GM12878 (cell line): ENCODE measurements around the gene ANP32A. TPM values are rescaled to one million over a fixed set of nuclear protein-coding genes. Genes with fewer than 3 reads are reported as not detected.

ENCODE experiments used
- ATAC-seq: fragments of 200-7000 bp; cut with Tn5 transposase; 3 replicates; pipeline ENCODE4 v1.9.1; 2020; ENCODE audit warnings: mild to moderate bottlenecking, moderate library complexity
- BruUV-seq: library from RNA; stranded (reverse); fragments of 400-500 nt; replicated peaks from 2 replicates; lab custom pipeline; 2021; lab: Mats Ljungman, UMichigan
- CTCF ChIA-PET: fragments of 300-600 bp; sonication (Branson Sonifier 250); formaldehyde crosslinking; extraction: SDS; loops from one replicate; lab custom pipeline; 2021; ENCODE audit warnings: inconsistent platforms; lab: Yijun Ruan, JAX
- POLR2A ChIA-PET: fragments of 350-600 bp; formaldehyde crosslinking; extraction: SDS; loops from one replicate; lab custom pipeline; 2021; ENCODE audit warnings: inconsistent platforms; lab: Charles Lee
- RAD21 ChIA-PET: fragments of 300-600 bp; sonication (Branson Sonifier 250); formaldehyde crosslinking; loops from one replicate; lab custom pipeline; 2023; ENCODE audit warnings: antibody characterized with exemption; ENCODE audit not compliant: unreplicated experiment; lab: Charles Lee
- SMC1A ChIA-PET: fragments of 300-600 bp; sonication (Branson Sonifier 250); formaldehyde crosslinking; loops from one replicate; lab custom pipeline; 2023; ENCODE audit not compliant: unreplicated experiment, uncharacterized antibody; lab: Charles Lee
- DNase-seq: peaks from one replicate; pipeline ENCODE4 v3.0.0-alpha.2; 2011; ENCODE audit warnings: low read depth, low spot score
- FAIRE-seq: peaks from 3 replicates; lab custom pipeline; 2011; peaks lifted over from hg19 to GRCh38; lab: Jason Lieb, UNC
- H2AFZ ChIP-seq: 2 replicates; pipeline ENCODE4 v1.6.0; 2011; ENCODE audit warnings: low read depth, low read length, control low read depth; ENCODE audit not compliant: control insufficient read depth
- H3K27ac ChIP-seq: 2 replicates; pipeline ENCODE4 v1.5.1; 2011; ENCODE audit warnings: control low read depth; ENCODE audit not compliant: control insufficient read depth, insufficient read depth
- H3K27me3 ChIP-seq, 2 experiments: replicated peaks in 1 of 2; 2 replicates each; pipeline versions ENCODE4 v1.6.0 to v1.6.1; 2011; ENCODE audit warnings: low read length in 1 of 2; ENCODE audit not compliant: control insufficient read depth in 2 of 2, insufficient read depth in 2 of 2
- H3K36me3 ChIP-seq, 2 experiments: 2 replicates each; pipeline ENCODE4 v1.5.1; 2011; ENCODE audit warnings: low read length in 1 of 2; ENCODE audit not compliant: control insufficient read depth in 2 of 2, insufficient read depth in 2 of 2
- H3K4me1 ChIP-seq: 2 replicates; pipeline ENCODE4 v1.6.1; 2011; ENCODE audit warnings: mild to moderate bottlenecking, low read length, moderate library complexity, mixed read lengths; ENCODE audit not compliant: control insufficient read depth, insufficient read depth
- H3K4me2 ChIP-seq: 2 replicates; pipeline ENCODE4 v1.6.0; 2011; ENCODE audit warnings: control low read depth; ENCODE audit not compliant: control insufficient read depth, insufficient read depth
- H3K4me3 ChIP-seq: fragments of 200-600 bp; sonication (generic); 2 replicates; pipeline ENCODE4 v1.5.1; 2016
- H3K79me2 ChIP-seq: 2 replicates; pipeline ENCODE4 v1.6.0; 2011; ENCODE audit warnings: low read length; ENCODE audit not compliant: control insufficient read depth, insufficient read depth
- H3K9ac ChIP-seq: 2 replicates; pipeline ENCODE4 v1.8.0; 2011; ENCODE audit warnings: low read length, control low read depth, mixed read lengths; ENCODE audit not compliant: control insufficient read depth, insufficient read depth
- H3K9me3 ChIP-seq: replicated peaks from 3 replicates; pipeline ENCODE4 v1.5.1; 2011; ENCODE audit warnings: mild to moderate bottlenecking, low read length; ENCODE audit not compliant: control insufficient read depth, insufficient read depth
- H4K20me1 ChIP-seq: 2 replicates; pipeline ENCODE4 v1.6.0; 2011; ENCODE audit not compliant: control insufficient read depth, insufficient read depth
- BHLHE40 ChIP-seq, 2 experiments: fragments of 450-650 bp in 1 of 2; IDR thresholded peaks; 2 replicates each; pipeline ENCODE4 v1.6.1; 2011 to 2017; ENCODE audit warnings: low read depth in 2 of 2, borderline replicate concordance in 1 of 2, improper control_type of control experiment in 1 of 2, low read length in 1 of 2, mild to moderate bottlenecking in 1 of 2
- CBX3 ChIP-seq: fragments of 200-600 bp; sonication (generic); IDR thresholded peaks from 2 replicates; pipeline ENCODE4 v1.6.1; 2016; ENCODE audit warnings: low read depth, borderline replicate concordance
- CBX5 ChIP-seq: sonication (generic); IDR thresholded peaks from 2 replicates; pipeline ENCODE4 v1.6.1; 2016; ENCODE audit warnings: low read depth, moderate library complexity, mild to moderate bottlenecking, inconsistent platforms
- CHD1 ChIP-seq: IDR thresholded peaks from 2 replicates; pipeline ENCODE4 v1.6.1; 2012; ENCODE audit warnings: low read depth, low read length, improper control_type of control experiment
- EGR1 ChIP-seq, 2 experiments: IDR thresholded peaks; 1 replicate in 1 of 2; 2 replicates in 1 of 2; pipeline ENCODE4 v1.6.1; 2011 to 2012; ENCODE audit warnings: low read depth in 2 of 2, low read length in 2 of 2, borderline replicate concordance in 1 of 2, mild to moderate bottlenecking in 1 of 2, moderate library complexity in 1 of 2
- GATAD2B ChIP-seq: fragments of 450-650 bp; conservative IDR thresholded peaks from 2 replicates; pipeline ENCODE4 v1.6.1; 2017; ENCODE audit warnings: low read depth, mild to moderate bottlenecking, moderate library complexity
- HDGF ChIP-seq: fragments of 450-650 bp; IDR thresholded peaks from 2 replicates; pipeline ENCODE4 v1.6.1; 2016; ENCODE audit warnings: antibody characterized with exemption
- MAX ChIP-seq: IDR thresholded peaks from 2 replicates; pipeline ENCODE4 v1.6.1; 2012; ENCODE audit warnings: low read depth, low read length, improper control_type of control experiment
- MEF2A ChIP-seq: IDR thresholded peaks from 2 replicates; pipeline ENCODE4 v1.6.1; 2011; ENCODE audit warnings: low read depth, mild to moderate bottlenecking, low read length, moderate library complexity; ENCODE audit not compliant: insufficient read depth
- MXI1 ChIP-seq: fragments of 150-350 bp; IDR thresholded peaks from 2 replicates; pipeline ENCODE4 v1.6.1; 2011; ENCODE audit warnings: low read depth, mild to moderate bottlenecking, inconsistent platforms, low read length, improper control_type of control experiment
- NR2C1 ChIP-seq: fragments of 450-650 bp; IDR thresholded peaks from 2 replicates; pipeline ENCODE4 v1.6.1; 2017; ENCODE audit warnings: antibody characterized with exemption, mild to moderate bottlenecking, moderate library complexity
- PAX5 ChIP-seq: IDR thresholded peaks from 2 replicates; pipeline ENCODE4 v1.6.1; 2011; ENCODE audit warnings: low read depth, low read length, borderline replicate concordance
- POLR2A ChIP-seq: IDR thresholded peaks from 2 replicates; pipeline ENCODE4 v1.6.1; 2011; ENCODE audit warnings: low read depth, mild to moderate bottlenecking, low read length
- POLR2AphosphoS5 ChIP-seq: IDR thresholded peaks from 2 replicates; pipeline ENCODE4 v1.6.1; 2011; ENCODE audit warnings: mild to moderate bottlenecking, low read length, inconsistent platforms
- REST ChIP-seq: IDR thresholded peaks from 2 replicates; pipeline ENCODE4 v1.6.1; 2012; ENCODE audit warnings: mild to moderate bottlenecking, low read depth, low read length
- SMAD5 ChIP-seq: IDR thresholded peaks from 2 replicates; pipeline ENCODE4 v1.6.1; 2016; ENCODE audit warnings: antibody characterized with exemption, low read depth
- SMARCA5 ChIP-seq: fragments of 450-650 bp; IDR thresholded peaks from 2 replicates; pipeline ENCODE4 v1.6.1; 2017; ENCODE audit warnings: mild to moderate bottlenecking
- TAF1 ChIP-seq: IDR thresholded peaks from 2 replicates; pipeline ENCODE4 v1.6.1; 2011; ENCODE audit warnings: mild to moderate bottlenecking, low read depth, low read length, borderline replicate concordance
- YY1 ChIP-seq: IDR thresholded peaks from 2 replicates; pipeline ENCODE4 v1.6.1; 2011; ENCODE audit warnings: low read depth, mild to moderate bottlenecking, low read length
- ZNF217 ChIP-seq: fragments of 450-650 bp; IDR thresholded peaks from 2 replicates; pipeline ENCODE4 v1.6.1; 2017; ENCODE audit warnings: antibody characterized with exemption, mild to moderate bottlenecking
- WGBS: methylation state at CpG from one replicate; pipeline ENCODE4 v1.1.6; 2016; ENCODE audit warnings: low lambda C conversion rate; ENCODE audit not compliant: insufficient replicate concordance, insufficient coverage; ENCODE audit errors: missing lambda C conversion rate; 5-methylcytosine and 5-hydroxymethylcytosine counted together
- in situ Hi-C: fragments of 300-500 bp; cut with MboI; formaldehyde crosslinking; loops from 9 replicates; pipeline ENCODE4 v1.14.3; 2018; ENCODE audit warnings: mixed read lengths
- intact Hi-C: fragments of 100-400 bp; cut with micrococcal nuclease; formaldehyde crosslinking; loops from one replicate; pipeline ENCODE4 v1.14.2; 2022; ENCODE audit not compliant: unreplicated experiment
- polyA plus RNA-seq, 11 experiments: library from polyadenylated mRNA; depleted of rRNA in 4 of 11; unstranded in 6 of 11; stranded (reverse) in 5 of 11; fragments of >200 nt; fragmentation: Nextera tagmentation in 4 of 11; fragmentation: Illumina TruSeq in 1 of 11; extraction: Ambion mirVana in 4 of 11; extraction: Trizol in 1 of 11; gene quantifications; 1 replicate in 1 of 11; 2 replicates in 10 of 11; pipeline versions ENCODE4 v1.2.1 to v1.2.3, GENCODE V29; 2011 to 2016; ENCODE audit warnings: inconsistent platforms in 2 of 11, missing spikeins in 2 of 11, low read depth in 1 of 11
- total RNA-seq, 4 experiments: library from RNA; depleted of rRNA in 3 of 4; stranded (reverse); fragments of >200 nt in 3 of 4; fragmentation: Illumina TruSeq in 1 of 4; extraction: Trizol in 1 of 4; gene quantifications; 2 replicates each; pipeline versions ENCODE4 v1.2.1 to v1.2.3, GENCODE V29; 2013 to 2021

The ANP32A gene
- total and polyA plus RNA-seq, 10 of the 15 experiments (the other 5 are each of a cell fraction or from before 2014, with no cell fraction given): 29.6 to 666 (median 234) TPM

GRCh38 chr15:68818066-68818768, 2.5 kb downstream of the ANP32A start:
- ChIA-PET POLR2A (interaction anchor here (6.8 kb wide), 1 partner anchor 24 kb away, joined by 77 read pairs; no protein-coding TSS in a partner anchor), RAD21 (interaction anchor here (1.5 to 5.8 kb wide), 2 partner anchors 11 to 23 kb away, joined by 7 to 56 read pairs; no protein-coding TSS in a partner anchor)
- no peak for FAIRE-seq
- TF ChIP-seq MAX: peak; percentile 44; the same call in 1 of the 2 replicates
- TF ChIP-seq BHLHE40 (IDR thresholded peaks at IDR 0.05; ENCODE audit: borderline replicate concordance in 1 of 2, low read depth in 2 of 2, low read length in 1 of 2): 0 out of 4 replicates have a peak, but pooled peaks of 1 of the 2 experiments have one; percentile 3
- TF ChIP-seq MXI1: peak; percentile 49; the same call in 1 of the 2 replicates
- 0 out of 2 replicates have a peak, but pooled peaks have one; percentile 1 for TF ChIP-seq MEF2A
- TF ChIP-seq ZNF217: 0 out of 2 replicates have a peak, but pooled peaks have one; percentile 31
- TF ChIP-seq NR2C1: 0 out of 2 replicates have a peak, but pooled peaks have one; percentile 19
- TF ChIP-seq SMARCA5: peak; percentile 66
- peak; percentile 54 for TF ChIP-seq CHD1
- peak; percentile 35; the same call in 1 of the 2 replicates for TF ChIP-seq GATAD2B
- peak; percentile 50; the same call in 1 of the 2 replicates for TF ChIP-seq POLR2AphosphoS5
- peak in 1 of 2 experiments; percentile 87; a peak in 2 of 3 replicates for TF ChIP-seq EGR1 (IDR thresholded peaks at IDR 0.05; ENCODE audit: borderline replicate concordance in 1 of 2, low read depth in 2 of 2, low read length in 2 of 2)
- TF ChIP-seq CBX5: no peak
- TF ChIP-seq REST: no peak
- TF ChIP-seq CBX3: no peak
- TF ChIP-seq YY1: peak; percentile 94
- no peak for TF ChIP-seq HDGF
- TF ChIP-seq SMAD5: peak; percentile 45; the same call in 1 of the 2 replicates
- TF ChIP-seq TAF1: peak; percentile 95
- TF ChIP-seq PAX5: 0 out of 2 replicates have a peak, but pooled peaks have one; percentile 15
- peak; percentile 85 for TF ChIP-seq POLR2A

More at GRCh38 chr15:68818066-68818768, 2.5 kb downstream of the ANP32A start:
- ATAC-seq: peak; percentile 49
- 1% methylated on average over 25 of the region's 75 CpGs for WGBS
- in situ Hi-C loops (loop anchor here (25.0 kb wide), 1 partner anchor 1281 kb away; the partner anchor contains the start of gene MAP2K5), intact Hi-C loops (loop anchor here (1.0 kb wide), 1 partner anchor 27 kb away; no protein-coding TSS in a partner anchor)
- no TSS peak for BruUV-seq
- Histone ChIP-seq H3K36me3 (peaks cover 0 to 7% of the 10 kb centered on the region in 2 experiments; a peak in 2 of 4 replicates), H4K20me1 (peaks cover 7% of the 10 kb centered on the region; the same call in 1 of the 2 replicates), H3K9me3 (no peaks in the 10 kb centered on the region), H3K4me2 (peak overlapping the region; percentile 13; the same call in 1 of the 2 replicates), H3K27ac (peak overlapping the region; percentile 99), H2AFZ (no peak overlapping the region), H3K79me2 (peaks cover 93% of the 10 kb centered on the region), H3K4me3 (peak overlapping the region; percentile 98), H3K4me1 (peaks cover 18% of the 10 kb centered on the region), H3K27me3 (no peaks in the 10 kb centered on the region), H3K9ac (peak overlapping the region; percentile 99)
- ChIA-PET CTCF (interaction anchor here (1.0 kb wide), 2 partner anchors 34 to 143 kb away, joined by 3 to 6 read pairs; no protein-coding TSS in a partner anchor), SMC1A (interaction anchor here (1.3 to 7.6 kb wide), 2 partner anchors 21 to 23 kb away, joined by 4 to 67 read pairs; no protein-coding TSS in a partner anchor)
- no peak for DNase-seq
